Colonic mucosa (tissue), 4 donors: Measurements from ENCODE around the gene UCKL1. TPM values are rescaled to one million over a fixed set of nuclear protein-coding genes. Genes with fewer than 3 reads are reported as not detected.

ENCODE experiments used
- DNase-seq: peaks from one replicate; pipeline ENCODE4 v3.0.0-alpha.2; 2020
- H3K27ac ChIP-seq: fragments of 200-600 bp; one replicate; pipeline ENCODE4 v1.8.0; 2021
- H3K27me3 ChIP-seq: fragments of 200-600 bp; one replicate; pipeline ENCODE4 v1.8.0; 2021
- H3K36me3 ChIP-seq: fragments of 200-600 bp; one replicate; pipeline ENCODE4 v1.8.0; 2021
- H3K4me1 ChIP-seq: fragments of 200-600 bp; one replicate; pipeline ENCODE4 v1.8.0; 2021; ENCODE audit warnings: mild to moderate bottlenecking
- H3K4me3 ChIP-seq: fragments of 200-600 bp; one replicate; pipeline ENCODE4 v1.8.0; 2021
- H3K9ac ChIP-seq, 2 donors: one replicate each; pipeline ENCODE4 v1.7.0; 2013; ENCODE audit warnings: control low read depth in 2 of 2, low read depth in 2 of 2, low read length in 2 of 2
- H3K9me3 ChIP-seq: fragments of 200-600 bp; one replicate; pipeline ENCODE4 v1.8.0; 2021
- intact Hi-C: fragments of 100-400 bp; cut with DNase I; formaldehyde crosslinking; loops from one replicate; pipeline ENCODE4 v1.14.1; 2022
- total RNA-seq, 2 donors: library from RNA; stranded (reverse); fragmentation: NEBNext Ultra II Directional in 1 of 2; extraction: Animal tissue kit (Norgen Biotek cat#: 25700) in 1 of 2; gene quantifications; one replicate each; pipeline ENCODE4 v1.2.1, GENCODE V29; 2021
- TF ChIP-seq, protein P1 (sequence below): fragments of 200-600 bp; IDR thresholded peaks from one replicate; pipeline ENCODE4 v1.8.0; 2022; ENCODE audit warnings: antibody characterized with exemption, mild to moderate bottlenecking
- donor health status: healthy.
- donor health status: DM: no; HTN: no; CAD: no.
- donor health status: DM: no; HTN: no; CAD: no.

Gene UCKL1
- total RNA-seq, 2 donors from 2014 or later, result 33.6 to 49.5 TPM

- Histone ChIP-seq H3K27ac (no peak overlapping the region), H3K27me3 (no peaks in the 10 kb centered on the region), H3K4me1 (peaks cover 35% of the 10 kb centered on the region), H3K9ac (peak overlapping the region in 1 of 2 donors; percentile 26), H3K4me3 (no peak overlapping the region), H3K9me3 (no peaks in the 10 kb centered on the region), H3K36me3 (peaks cover 14% of the 10 kb centered on the region)
- TF ChIP-seq, protein P1, sequence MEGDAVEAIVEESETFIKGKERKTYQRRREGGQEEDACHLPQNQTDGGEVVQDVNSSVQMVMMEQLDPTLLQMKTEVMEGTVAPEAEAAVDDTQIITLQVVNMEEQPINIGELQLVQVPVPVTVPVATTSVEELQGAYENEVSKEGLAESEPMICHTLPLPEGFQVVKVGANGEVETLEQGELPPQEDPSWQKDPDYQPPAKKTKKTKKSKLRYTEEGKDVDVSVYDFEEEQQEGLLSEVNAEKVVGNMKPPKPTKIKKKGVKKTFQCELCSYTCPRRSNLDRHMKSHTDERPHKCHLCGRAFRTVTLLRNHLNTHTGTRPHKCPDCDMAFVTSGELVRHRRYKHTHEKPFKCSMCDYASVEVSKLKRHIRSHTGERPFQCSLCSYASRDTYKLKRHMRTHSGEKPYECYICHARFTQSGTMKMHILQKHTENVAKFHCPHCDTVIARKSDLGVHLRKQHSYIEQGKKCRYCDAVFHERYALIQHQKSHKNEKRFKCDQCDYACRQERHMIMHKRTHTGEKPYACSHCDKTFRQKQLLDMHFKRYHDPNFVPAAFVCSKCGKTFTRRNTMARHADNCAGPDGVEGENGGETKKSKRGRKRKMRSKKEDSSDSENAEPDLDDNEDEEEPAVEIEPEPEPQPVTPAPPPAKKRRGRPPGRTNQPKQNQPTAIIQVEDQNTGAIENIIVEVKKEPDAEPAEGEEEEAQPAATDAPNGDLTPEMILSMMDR, result no peak
- intact Hi-C loops, result no loop called here
- DNase-seq, result no peak
Observed at GRCh38 chr20:63947638-63948456, 8.4 kb downstream of the UCKL1 start.

DNA sequence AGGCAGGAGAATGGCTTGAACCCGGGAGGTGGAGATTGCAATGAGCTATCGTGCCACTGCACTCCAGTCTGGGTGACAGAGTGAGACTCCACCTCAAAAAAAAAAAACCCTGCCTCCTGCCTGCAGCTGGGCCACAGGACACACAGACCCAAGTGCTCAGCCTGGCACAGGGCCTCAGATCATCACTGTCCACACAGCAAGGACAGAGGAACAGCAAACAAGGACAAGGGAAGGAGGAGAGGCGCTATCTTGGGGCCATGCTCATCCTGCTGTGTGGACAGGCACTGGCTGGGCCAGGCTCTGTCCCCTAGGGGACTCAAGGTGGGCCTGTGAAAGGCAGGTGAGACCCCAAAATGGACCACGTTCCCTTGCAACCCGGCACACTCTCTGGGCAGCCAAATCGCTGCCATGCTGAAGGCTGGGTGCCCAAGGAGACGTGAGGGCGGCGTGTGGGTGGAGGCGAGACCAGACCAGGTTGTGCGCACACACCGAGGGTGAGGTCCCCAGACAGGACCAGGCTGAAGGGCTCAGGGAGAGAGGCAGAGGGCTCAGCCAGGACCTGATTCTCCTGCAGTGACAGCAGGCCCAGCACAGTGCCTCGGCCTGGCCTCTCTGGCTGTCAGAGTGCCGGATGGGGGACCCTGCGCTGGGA lies 9.1 kb downstream of the UCKL1 start:
- peaks cover 14% of the 10 kb centered on the region for H3K36me3 ChIP-seq
- intact Hi-C loops, result no loop called here
- H3K4me3 ChIP-seq, result no peak overlapping the region
- H3K9ac ChIP-seq, result no peak overlapping the region
- H3K9me3 ChIP-seq, result no peaks in the 10 kb centered on the region
- TF ChIP-seq, protein P1, result no peak
- DNase-seq, result no peak
- peaks cover 31% of the 10 kb centered on the region for H3K4me1 ChIP-seq
- no peak overlapping the region for H3K27ac ChIP-seq
- no peaks in the 10 kb centered on the region for H3K27me3 ChIP-seq

GRCh38 chr20:63945921-63946920 lies 10.0 kb downstream of the UCKL1 start:
- Histone ChIP-seq H3K27ac (no peak overlapping the region), H3K4me3 (no peak overlapping the region), H3K9ac (no peak overlapping the region), H3K27me3 (no peaks in the 10 kb centered on the region), H3K9me3 (no peaks in the 10 kb centered on the region), H3K36me3 (peaks cover 14% of the 10 kb centered on the region), H3K4me1 (peaks cover 24% of the 10 kb centered on the region)
- TF ChIP-seq, protein P1, result no peak
- DNase-seq, result no peak
- intact Hi-C loops, result no loop called here

DNA sequence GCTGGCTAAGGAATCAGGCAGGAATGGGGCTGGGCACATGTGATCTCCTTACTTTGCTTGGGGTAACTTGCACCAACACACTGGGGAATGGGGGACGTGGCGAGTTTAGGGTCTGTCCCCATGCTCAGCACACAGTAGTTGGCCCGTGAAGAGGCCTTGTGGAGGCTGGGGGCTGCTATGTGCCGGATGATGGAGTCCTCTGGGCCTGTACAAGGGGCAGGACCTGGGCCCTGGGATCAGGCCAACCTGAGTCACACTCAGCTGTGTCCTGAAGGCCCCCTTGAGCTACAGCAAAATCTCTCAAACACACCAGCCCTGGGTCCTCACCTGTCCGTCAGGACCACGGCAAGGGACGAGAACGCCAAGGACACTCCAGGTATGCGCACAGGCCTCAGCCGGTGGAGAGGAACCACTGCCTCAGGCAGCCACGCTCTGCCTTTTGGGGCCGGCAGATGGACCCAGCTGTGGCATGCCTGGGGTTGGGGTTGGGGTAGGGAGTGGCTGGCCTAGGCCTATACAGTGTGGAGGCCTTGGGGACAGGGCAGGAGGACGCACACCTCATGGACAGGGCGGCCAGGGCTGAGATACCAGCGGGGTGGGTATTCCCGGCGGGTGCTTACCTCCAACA lies 11.1 kb downstream of the UCKL1 start:
- Histone ChIP-seq H3K27me3 (no peaks in the 10 kb centered on the region), H3K36me3 (peaks cover 17% of the 10 kb centered on the region), H3K9ac (no peak overlapping the region), H3K9me3 (no peaks in the 10 kb centered on the region), H3K4me3 (no peak overlapping the region), H3K27ac (no peak overlapping the region), H3K4me1 (peaks cover 19% of the 10 kb centered on the region)
- no peak for DNase-seq
- intact Hi-C loops, result no loop called here
- TF ChIP-seq, protein P1, result no peak
